ENCODE data around the gene NSMCE1. TPM values are rescaled to one million over a fixed set of nuclear protein-coding genes. Genes with fewer than 3 reads are reported as not detected.

NSMCE1 gene
- total RNA-seq, 1 donor from 2014 or later: 53.0 TPM

DNA sequence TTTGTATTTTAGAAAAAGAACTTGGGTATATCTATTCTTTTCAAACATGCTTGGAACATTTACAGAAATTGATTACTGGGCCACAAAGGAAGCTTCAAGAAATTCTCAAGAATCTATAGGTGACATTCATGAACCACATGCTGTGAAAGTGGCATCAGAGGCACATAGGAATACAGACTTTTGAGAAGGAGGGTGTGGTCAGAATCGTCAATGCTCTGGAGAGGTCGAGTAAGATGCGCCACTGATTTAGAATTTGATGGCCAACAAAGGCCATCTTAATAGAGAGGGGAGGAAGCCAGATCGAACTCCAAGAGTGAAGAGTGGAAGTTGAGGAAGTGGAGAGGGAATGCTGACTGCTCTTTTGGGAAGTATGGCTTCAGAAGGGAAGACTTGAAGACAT lies 3.5 kb upstream of the NSMCE1 start:
- ATAC-seq (no peak), DNase-seq (no peak)
- Histone ChIP-seq H3K27ac (no peak overlapping the region), H3K4me3 (no peak overlapping the region), H3K9me3 (no peaks in the 10 kb centered on the region), H3K4me1 (peaks cover 7% of the 10 kb centered on the region), H3K36me3 (no peaks in the 10 kb centered on the region), H3K27me3 (ENCODE audit: low read depth) (no peaks in the 10 kb centered on the region)
- intact Hi-C loops (cut with DNase I): no loop called here
- TF ChIP-seq, protein P1, sequence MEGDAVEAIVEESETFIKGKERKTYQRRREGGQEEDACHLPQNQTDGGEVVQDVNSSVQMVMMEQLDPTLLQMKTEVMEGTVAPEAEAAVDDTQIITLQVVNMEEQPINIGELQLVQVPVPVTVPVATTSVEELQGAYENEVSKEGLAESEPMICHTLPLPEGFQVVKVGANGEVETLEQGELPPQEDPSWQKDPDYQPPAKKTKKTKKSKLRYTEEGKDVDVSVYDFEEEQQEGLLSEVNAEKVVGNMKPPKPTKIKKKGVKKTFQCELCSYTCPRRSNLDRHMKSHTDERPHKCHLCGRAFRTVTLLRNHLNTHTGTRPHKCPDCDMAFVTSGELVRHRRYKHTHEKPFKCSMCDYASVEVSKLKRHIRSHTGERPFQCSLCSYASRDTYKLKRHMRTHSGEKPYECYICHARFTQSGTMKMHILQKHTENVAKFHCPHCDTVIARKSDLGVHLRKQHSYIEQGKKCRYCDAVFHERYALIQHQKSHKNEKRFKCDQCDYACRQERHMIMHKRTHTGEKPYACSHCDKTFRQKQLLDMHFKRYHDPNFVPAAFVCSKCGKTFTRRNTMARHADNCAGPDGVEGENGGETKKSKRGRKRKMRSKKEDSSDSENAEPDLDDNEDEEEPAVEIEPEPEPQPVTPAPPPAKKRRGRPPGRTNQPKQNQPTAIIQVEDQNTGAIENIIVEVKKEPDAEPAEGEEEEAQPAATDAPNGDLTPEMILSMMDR (IDR thresholded peaks at IDR 0.05): no peak

DNA sequence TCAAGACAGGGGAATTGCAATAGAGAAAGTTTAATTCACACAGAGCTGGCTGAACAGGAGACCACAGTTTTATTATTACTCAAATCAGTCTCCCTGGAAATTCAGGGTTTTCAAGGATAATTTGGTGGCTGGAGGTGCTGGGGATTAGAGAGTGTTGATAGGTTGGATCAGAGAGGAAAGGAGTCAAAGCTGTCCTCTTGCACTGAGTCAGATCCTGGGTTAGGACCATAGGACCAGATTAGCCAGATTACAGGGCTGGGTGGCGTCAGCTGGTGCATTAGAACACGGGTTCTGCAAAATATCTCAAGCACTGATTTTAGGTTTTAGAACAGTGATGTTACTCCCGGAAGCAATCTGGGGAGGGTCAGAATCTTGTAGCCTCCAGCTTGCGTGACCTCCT lies 1.8 kb upstream of the NSMCE1 start:
- intact Hi-C loops (cut with DNase I): no loop called here

DNA sequence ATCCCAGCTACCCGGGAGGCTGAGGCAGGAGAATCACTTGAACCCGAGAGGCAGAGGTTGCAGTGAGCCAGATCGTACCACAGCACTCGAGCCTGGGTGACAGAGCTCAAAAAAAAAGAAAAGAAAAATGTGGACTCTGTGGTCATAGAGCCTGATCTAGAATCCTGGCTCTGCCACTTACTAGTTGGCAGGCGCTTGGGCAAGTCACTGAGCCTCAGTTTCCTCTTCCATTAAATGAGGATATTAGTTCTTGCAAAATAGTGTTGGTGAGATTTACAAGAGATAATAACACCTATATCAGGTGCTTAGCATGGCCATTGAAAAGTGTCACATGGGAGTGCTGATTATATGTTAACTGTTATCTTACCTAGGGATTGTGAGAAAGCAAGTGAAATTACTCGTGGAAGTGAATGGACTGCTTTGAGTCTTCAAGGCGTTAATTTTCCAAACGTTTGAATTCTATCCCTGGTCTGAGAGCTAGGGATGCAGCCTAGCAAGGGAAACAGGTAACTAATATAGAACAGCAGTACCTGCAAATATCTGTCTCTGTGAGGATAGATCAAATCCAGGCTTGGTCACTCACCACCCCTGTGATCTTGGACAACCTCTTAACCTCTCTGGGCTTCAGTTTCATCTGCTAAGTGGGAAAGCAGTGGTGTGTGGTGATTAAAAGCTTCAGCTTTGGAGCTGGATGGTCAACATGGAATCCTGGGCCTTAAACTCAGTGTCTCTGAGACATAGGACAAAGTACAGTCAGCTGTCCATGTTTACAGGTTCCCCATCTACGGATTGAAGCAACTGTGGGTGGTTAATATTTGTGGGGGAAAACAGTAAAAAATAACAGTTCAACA lies 953 bp upstream of the NSMCE1 start:
- intact Hi-C loops (cut with DNase I): no loop called here
- H3K27ac ChIP-seq: peak overlapping the region; percentile 87

More for the DNA sequence above, 1.8 kb upstream of the NSMCE1 start:
- Histone ChIP-seq H3K4me3 (no peak overlapping the region), H3K4me1 (peaks cover 7% of the 10 kb centered on the region), H3K27me3 (ENCODE audit: low read depth) (no peaks in the 10 kb centered on the region), H3K27ac (no peak overlapping the region), H3K36me3 (no peaks in the 10 kb centered on the region), H3K9me3 (no peaks in the 10 kb centered on the region)
- TF ChIP-seq, protein P1 (IDR thresholded peaks at IDR 0.05): no peak
- ATAC-seq (no peak), DNase-seq (no peak)

DNA sequence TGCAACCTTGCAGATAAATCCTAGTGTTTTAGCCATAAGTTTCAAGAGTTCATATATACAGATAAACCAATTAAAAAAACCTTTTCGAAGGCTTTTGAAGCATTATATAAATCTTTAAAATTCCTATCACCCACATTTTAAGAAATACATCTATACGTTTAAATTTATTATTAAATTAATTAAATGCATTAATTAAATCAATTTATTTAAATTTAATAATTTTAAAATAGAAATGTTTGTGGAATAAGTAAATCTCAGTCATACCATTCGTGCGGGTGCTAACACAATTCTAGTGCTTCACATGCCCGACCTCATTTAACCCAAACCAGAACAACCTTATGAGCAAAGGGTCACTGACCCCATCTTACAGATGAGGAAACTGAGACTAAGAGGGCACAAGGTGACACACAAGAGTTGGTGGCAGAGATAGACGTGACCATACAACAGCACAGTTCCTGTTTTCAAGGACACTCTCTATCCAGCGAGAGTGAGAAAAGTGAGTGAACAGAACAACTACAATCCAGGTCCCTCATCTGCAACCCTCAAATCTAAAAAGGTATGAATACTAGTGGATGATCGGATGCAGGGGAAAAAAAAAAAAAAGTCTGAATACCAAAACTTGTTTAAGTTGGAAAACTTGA lies 1.4 kb downstream of the NSMCE1 start:
- Histone ChIP-seq H3K27ac (no peak overlapping the region), H3K36me3 (no peaks in the 10 kb centered on the region), H3K27me3 (ENCODE audit: low read depth) (no peaks in the 10 kb centered on the region), H3K9me3 (no peaks in the 10 kb centered on the region), H3K4me3 (no peak overlapping the region), H3K4me1 (peaks cover 7% of the 10 kb centered on the region)
- DNase-seq: no peak
- no peak for ATAC-seq
- intact Hi-C loops (cut with DNase I): no loop called here
- TF ChIP-seq, protein P1 (IDR thresholded peaks at IDR 0.05): no peak

More for the DNA sequence above, 953 bp upstream of the NSMCE1 start:
- TF ChIP-seq, protein P1 (IDR thresholded peaks at IDR 0.05): no peak
- H3K4me1 ChIP-seq: peaks cover 7% of the 10 kb centered on the region
- H3K4me3 ChIP-seq: peak overlapping the region; percentile 85
- no peaks in the 10 kb centered on the region for H3K36me3 ChIP-seq
- DNase-seq (no peak), ATAC-seq (no peak)
- no peaks in the 10 kb centered on the region for H3K27me3 ChIP-seq (ENCODE audit: low read depth)
- no peaks in the 10 kb centered on the region for H3K9me3 ChIP-seq

DNA sequence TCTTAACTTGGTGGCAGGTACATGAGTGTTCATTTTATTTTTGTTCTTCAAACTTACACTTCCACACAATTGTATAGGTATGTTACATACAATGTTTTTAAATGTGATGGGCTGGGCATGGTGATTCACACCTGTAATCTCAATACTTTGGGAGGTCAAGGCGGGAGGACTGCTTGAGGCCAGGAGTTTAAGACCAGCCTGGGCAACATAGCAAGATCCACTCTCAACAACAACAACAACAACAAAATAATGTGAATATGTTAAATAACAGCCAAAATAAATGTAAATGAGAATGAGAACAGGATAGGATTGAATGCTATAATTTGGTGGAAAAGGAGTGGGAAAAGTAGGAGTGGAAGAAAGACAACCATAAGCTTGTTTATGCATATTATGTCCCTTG lies 2.6 kb downstream of the NSMCE1 start:
- Histone ChIP-seq H3K27me3 (ENCODE audit: low read depth) (no peaks in the 10 kb centered on the region), H3K4me3 (no peak overlapping the region), H3K27ac (no peak overlapping the region), H3K4me1 (peaks cover 7% of the 10 kb centered on the region), H3K9me3 (no peaks in the 10 kb centered on the region), H3K36me3 (no peaks in the 10 kb centered on the region)
- TF ChIP-seq, protein P1 (IDR thresholded peaks at IDR 0.05): no peak
- no peak for ATAC-seq
- intact Hi-C loops (cut with DNase I): no loop called here
- no peak for DNase-seq
